Pons (tissue), 1 donor: Measurements from ENCODE around the gene ACAT2.
"Not testable (repeated sequence)": the region's sequence is repeated elsewhere in the genome, so short reads cannot be mapped to it uniquely, and the experiment has no call there.

Experiments
- DNase-seq: peaks from one replicate; pipeline ENCODE4 v3.0.0-alpha.2; 2016; ENCODE audit warnings: low spot score

The ACAT2 gene

GRCh38 chr6:159761873-159762680 is at the start of gene ACAT2:
ACAT2 (plus strand) TSS chr6:159762045; CDS start chr6:159762088, 43 bp downstream.
- DNase-seq: peak; percentile 98

DNA sequence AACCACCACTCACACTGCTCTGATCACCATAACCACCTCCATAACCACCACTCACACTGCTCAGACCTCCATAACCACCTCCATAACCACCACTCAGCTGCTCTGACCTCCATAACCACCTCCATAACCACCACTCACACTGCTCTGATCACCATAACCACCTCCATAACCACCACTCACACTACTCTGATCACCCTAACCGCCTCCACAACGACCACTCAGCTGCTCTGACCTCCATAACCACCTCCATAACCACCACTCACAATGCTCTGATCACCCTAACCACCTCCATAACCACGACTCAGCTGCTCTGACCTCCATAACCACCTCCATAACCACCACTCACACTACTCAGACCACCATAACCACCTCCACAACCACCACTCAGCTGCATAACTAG is 49.5 kb upstream of the ACAT2 start:
- DNase-seq: not testable (repeated sequence)

- no peak for DNase-seq
These were observed 47.9 kb upstream of the ACAT2 start for GRCh38 chr6:159713984-159714383.

DNA sequence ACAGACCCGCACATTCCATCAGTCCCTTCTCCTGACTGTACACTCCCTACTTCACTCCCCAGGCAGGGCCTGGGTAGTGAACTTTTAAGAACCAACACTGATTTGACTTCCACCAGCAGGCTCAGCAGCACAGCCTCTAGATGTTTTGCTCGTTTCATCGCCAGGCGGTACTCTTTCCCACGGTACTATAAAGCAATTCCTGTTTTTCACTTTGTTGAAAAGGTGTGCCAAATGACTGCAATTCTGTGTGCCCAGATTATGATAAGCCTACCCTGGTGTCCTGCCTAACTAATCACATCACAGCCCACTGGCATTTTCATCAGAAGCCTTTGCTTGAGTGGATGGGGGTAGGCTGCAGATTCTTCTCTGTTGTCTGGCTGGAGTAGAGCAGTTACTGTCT is 47.4 kb upstream of the ACAT2 start:
- DNase-seq: no peak

DNA sequence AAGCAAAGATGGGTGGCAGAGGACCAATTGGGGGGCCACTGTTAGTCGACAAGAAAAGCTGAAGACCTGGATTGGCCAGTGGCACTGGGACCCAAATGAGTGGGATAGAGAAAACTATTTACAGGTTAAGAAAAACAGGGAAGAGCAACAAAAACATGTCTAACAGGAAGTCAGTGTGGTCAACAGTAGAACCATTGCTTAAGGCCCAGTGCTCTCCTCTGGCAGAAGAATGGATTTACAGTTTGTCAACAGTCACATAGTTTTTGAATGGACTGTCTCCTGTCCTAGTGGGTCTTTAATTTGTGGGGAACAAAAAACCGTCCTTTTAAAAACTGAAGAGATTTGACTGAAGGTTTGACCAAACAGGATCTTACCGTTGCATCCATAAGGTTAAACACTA is 46.7 kb upstream of the ACAT2 start:
- DNase-seq: no peak

DNA sequence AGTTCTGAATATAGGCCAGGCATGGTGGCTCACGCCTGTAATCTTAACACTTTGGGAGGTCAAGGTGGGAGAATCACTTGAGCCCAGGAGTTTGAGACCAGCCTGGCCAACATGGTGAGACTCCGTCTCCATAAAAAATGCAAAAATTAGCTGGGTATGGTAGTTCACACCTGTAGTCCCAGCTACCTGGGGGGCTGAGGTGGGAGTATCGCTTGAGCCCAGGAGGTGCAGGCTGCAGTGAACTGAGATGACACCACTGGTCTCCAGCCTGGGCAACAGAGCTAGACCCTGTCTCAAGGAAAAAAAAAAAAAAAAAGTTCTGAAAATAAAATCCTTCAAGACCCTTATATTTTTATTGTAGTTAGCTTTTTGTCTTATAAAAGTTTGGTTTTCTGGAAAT is 46.2 kb upstream of the ACAT2 start:
- no peak for DNase-seq

- DNase-seq: peak; percentile 52
These were observed 45.4 kb upstream of the ACAT2 start for GRCh38 chr6:159716247-159717096.

DNA sequence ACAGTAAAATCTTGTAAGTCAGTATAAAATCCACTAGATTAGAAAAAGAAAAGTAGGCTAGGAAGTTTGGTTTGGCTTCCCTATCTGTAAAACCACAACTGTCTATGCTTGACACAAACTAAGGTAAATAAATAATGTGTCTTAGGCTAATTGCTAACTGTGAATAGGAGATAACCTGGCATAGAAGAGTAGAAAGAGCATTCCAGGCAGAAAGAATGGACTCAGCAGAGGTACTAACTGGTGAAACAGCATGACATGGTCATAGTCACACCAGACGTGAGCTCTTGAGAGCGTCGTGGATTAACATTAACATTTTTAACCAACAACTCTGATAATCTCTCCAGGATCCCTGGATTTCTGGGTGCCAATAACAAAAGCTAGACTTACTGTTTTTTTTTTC is 43.2 kb upstream of the ACAT2 start:
- DNase-seq: no peak

GRCh38 chr6:159719287-159719686 is 42.6 kb upstream of the ACAT2 start:
- DNase-seq: no peak

GRCh38 chr6:159720708-159721107 is 41.1 kb upstream of the ACAT2 start:
- no peak for DNase-seq

- not testable (repeated sequence) for DNase-seq
These were observed 39.9 kb upstream of the ACAT2 start for GRCh38 chr6:159721981-159722380.

GRCh38 chr6:159722655-159723054 is 39.2 kb upstream of the ACAT2 start:
- no peak for DNase-seq

GRCh38 chr6:159723259-159723658 is 38.6 kb upstream of the ACAT2 start:
- no peak for DNase-seq

DNA sequence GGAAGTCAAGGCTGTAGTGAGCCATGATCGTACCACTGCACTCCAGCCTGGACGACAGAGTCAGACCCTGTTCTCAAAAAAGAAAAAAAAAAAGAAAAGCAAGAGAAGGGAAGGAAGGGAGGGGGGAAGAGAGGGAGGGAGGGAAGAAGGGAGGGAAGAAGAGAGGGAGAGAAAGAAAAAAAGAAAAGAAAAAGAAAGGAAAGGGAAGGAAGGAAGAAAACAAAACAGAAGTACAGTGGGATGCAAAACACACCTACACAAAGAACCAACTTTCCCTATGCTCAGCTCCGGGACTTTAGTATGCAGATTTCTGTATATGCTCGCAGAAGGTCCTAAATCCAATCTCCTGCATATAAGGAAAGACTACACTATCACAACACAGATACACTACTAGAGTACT is 37.1 kb upstream of the ACAT2 start:
- DNase-seq: no peak

- not testable (repeated sequence) for DNase-seq
These were observed 36.6 kb upstream of the ACAT2 start for GRCh38 chr6:159725208-159725607.

- peak; percentile 46 for DNase-seq
These were observed 35.5 kb upstream of the ACAT2 start for GRCh38 chr6:159726255-159726917.

GRCh38 chr6:159726918-159727716 is 34.7 kb upstream of the ACAT2 start, which contains the start of gene WTAP:
WTAP (plus strand) TSS chr6:159727506; CDS start chr6:159736266, 8,760 bp downstream.
- DNase-seq: peak; percentile 87

- peak; percentile 59 for DNase-seq
These were observed 34.0 kb upstream of the ACAT2 start for GRCh38 chr6:159727717-159728445.

DNA sequence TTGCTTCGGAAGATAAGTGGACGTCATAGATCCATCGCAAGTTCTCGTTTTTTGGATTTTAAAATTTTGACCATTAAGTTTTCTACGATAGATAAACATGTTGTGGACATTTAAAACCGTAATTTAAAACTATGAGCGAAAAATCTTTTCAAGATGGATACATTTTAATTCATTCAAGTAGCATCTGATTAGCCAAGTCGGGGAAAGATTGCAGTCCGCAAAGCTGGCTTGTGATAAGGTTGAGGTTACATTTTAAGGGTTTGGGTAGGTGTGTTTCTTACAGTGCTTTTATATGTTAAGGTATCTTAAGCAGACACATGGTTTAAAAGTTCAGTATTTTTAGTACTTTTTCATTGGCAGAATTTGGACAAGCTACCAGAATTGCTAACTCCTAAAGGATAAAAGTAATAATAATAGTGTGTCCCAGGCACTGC is 33.3 kb upstream of the ACAT2 start:
- DNase-seq: no peak

- no peak for DNase-seq
These were observed 32.1 kb upstream of the ACAT2 start for GRCh38 chr6:159729598-159730331.
